Fibroblast of mammary gland (primary cell): ENCODE measurements around the gene TMX1.

Experiments
- DNase-seq: peaks from one replicate; pipeline ENCODE4 v3.0.0-alpha.2; 2010; ENCODE audit warnings: low read depth
- H3K4me3 ChIP-seq: 2 replicates; pipeline ENCODE4 v1.5.1; 2011; ENCODE audit warnings: low read depth, mild to moderate bottlenecking, low read length, moderate library complexity; ENCODE audit not compliant: control insufficient read depth
- CTCF ChIP-seq: conservative IDR thresholded peaks from 2 replicates; pipeline ENCODE4 v1.5.1; 2011; ENCODE audit warnings: low read depth, low read length, inconsistent platforms; ENCODE audit not compliant: control insufficient read depth, insufficient read depth

TMX1 gene

DNA sequence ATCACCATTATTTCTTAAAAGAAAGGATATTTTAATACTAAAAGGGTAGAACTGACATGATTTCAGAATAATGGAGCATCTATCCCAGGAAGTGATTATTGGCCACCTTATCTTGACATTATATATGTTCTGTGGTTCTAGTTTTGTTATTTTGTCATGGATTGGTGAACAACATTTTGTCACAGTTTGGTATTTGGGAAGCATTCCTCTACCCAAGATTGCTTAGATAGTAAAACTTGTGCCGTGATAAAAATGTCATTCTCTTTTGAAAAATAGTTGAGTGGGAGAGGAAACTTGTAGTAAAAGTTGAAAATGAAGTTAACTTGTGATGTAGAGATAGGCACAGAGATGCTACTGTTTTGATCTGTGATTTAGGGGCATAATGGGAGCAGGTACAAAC, 65.7 kb downstream of the TMX1 start:
- TF ChIP-seq CTCF: no peak
- no peak for DNase-seq
- H3K4me3 ChIP-seq: no peak overlapping the region
